ENCODE data around the gene SLAMF6. TPM values are rescaled to one million over a fixed set of nuclear protein-coding genes. Genes with fewer than 3 reads are reported as not detected.

SLAMF6 gene
- total RNA-seq, 3 donors from 2014 or later: 1.1 to 3.2 (median 2.6) TPM

GRCh38 chr1:160539990-160540858, 17.2 kb upstream of the SLAMF6 start:
- TF ChIP-seq POLR2A (IDR thresholded peaks at IDR 0.05) (no peak), CTCF (IDR thresholded peaks at IDR 0.05) (no peak), POLR2AphosphoS5 (IDR thresholded peaks at IDR 0.05) (no peak)
- no peak overlapping the region for H3K27ac ChIP-seq
- no peaks in the 10 kb centered on the region for H3K4me1 ChIP-seq
- no peaks in the 10 kb centered on the region for H3K36me3 ChIP-seq
- peaks cover 2 to 18% of the 10 kb centered on the region in 2 donors for H3K9me3 ChIP-seq
- H3K4me3 ChIP-seq: no peak overlapping the region
- intact Hi-C loops (cut with DNase I; ENCODE audit: low total_unique reads): loop anchor here (5.0 kb wide), 1 partner anchor 172 kb away; the partner anchor contains the start of gene CD48
- H3K27me3 ChIP-seq: no peaks in the 10 kb centered on the region
- no peak for DNase-seq (ENCODE audit: low spot score in 2 of 2)

- Histone ChIP-seq H3K9me3 (peaks cover 5 to 24% of the 10 kb centered on the region in 2 donors), H3K4me3 (no peak overlapping the region), H3K27ac (no peak overlapping the region), H3K4me1 (no peaks in the 10 kb centered on the region), H3K36me3 (no peaks in the 10 kb centered on the region), H3K27me3 (no peaks in the 10 kb centered on the region)
- no peak for DNase-seq (ENCODE audit: low spot score in 2 of 2)
- TF ChIP-seq CTCF (IDR thresholded peaks at IDR 0.05) (no peak), POLR2AphosphoS5 (IDR thresholded peaks at IDR 0.05) (no peak), POLR2A (IDR thresholded peaks at IDR 0.05) (no peak)
- intact Hi-C loops (cut with DNase I; ENCODE audit: low total_unique reads): no loop called here
Observed at GRCh38 chr1:160539684-160539989, 16.6 kb upstream of the SLAMF6 start.

- no peak overlapping the region for H3K4me3 ChIP-seq
- peaks cover 5 to 29% of the 10 kb centered on the region in 2 donors for H3K9me3 ChIP-seq
- TF ChIP-seq CTCF (IDR thresholded peaks at IDR 0.05) (no peak), POLR2A (IDR thresholded peaks at IDR 0.05) (no peak), POLR2AphosphoS5 (IDR thresholded peaks at IDR 0.05) (no peak)
- no peaks in the 10 kb centered on the region for H3K4me1 ChIP-seq
- H3K27ac ChIP-seq: no peak overlapping the region
- H3K36me3 ChIP-seq: no peaks in the 10 kb centered on the region
- no peaks in the 10 kb centered on the region for H3K27me3 ChIP-seq
- no peak for DNase-seq (ENCODE audit: low spot score in 2 of 2)
- intact Hi-C loops (cut with DNase I; ENCODE audit: low total_unique reads): no loop called here
Observed at GRCh38 chr1:160538985-160539651, 16.1 kb upstream of the SLAMF6 start.

GRCh38 chr1:160537714-160538665, 14.9 kb upstream of the SLAMF6 start:
- peaks cover 5 to 39% of the 10 kb centered on the region in 2 donors for H3K9me3 ChIP-seq
- H3K4me3 ChIP-seq: no peak overlapping the region
- H3K36me3 ChIP-seq: no peaks in the 10 kb centered on the region
- intact Hi-C loops (cut with DNase I; ENCODE audit: low total_unique reads): no loop called here
- H3K27ac ChIP-seq: no peak overlapping the region
- no peaks in the 10 kb centered on the region for H3K27me3 ChIP-seq
- DNase-seq (ENCODE audit: low spot score in 2 of 2): no peak
- no peaks in the 10 kb centered on the region for H3K4me1 ChIP-seq
- TF ChIP-seq POLR2A (IDR thresholded peaks at IDR 0.05) (no peak), POLR2AphosphoS5 (IDR thresholded peaks at IDR 0.05) (no peak), CTCF (IDR thresholded peaks at IDR 0.05) (no peak)

Data from breast epithelium (tissue), 4 donors.